GM19463 (cell line): ENCODE measurements around the gene RNF167.
A peak's percentile ranks its signal among the peaks of the same experiment; 100 is the strongest.

Source experiments
- ATAC-seq: cut with Tn5 transposase; IDR thresholded peaks from one replicate; pipeline ENCODE4 v1.9.1; 2021; ENCODE audit warnings: mild to moderate bottlenecking, moderate library complexity; ENCODE audit not compliant: unreplicated experiment

The RNF167 gene

GRCh38 chr17:4972752-4973151 is 32.7 kb downstream of the RNF167 start:
- no peak for ATAC-seq

DNA sequence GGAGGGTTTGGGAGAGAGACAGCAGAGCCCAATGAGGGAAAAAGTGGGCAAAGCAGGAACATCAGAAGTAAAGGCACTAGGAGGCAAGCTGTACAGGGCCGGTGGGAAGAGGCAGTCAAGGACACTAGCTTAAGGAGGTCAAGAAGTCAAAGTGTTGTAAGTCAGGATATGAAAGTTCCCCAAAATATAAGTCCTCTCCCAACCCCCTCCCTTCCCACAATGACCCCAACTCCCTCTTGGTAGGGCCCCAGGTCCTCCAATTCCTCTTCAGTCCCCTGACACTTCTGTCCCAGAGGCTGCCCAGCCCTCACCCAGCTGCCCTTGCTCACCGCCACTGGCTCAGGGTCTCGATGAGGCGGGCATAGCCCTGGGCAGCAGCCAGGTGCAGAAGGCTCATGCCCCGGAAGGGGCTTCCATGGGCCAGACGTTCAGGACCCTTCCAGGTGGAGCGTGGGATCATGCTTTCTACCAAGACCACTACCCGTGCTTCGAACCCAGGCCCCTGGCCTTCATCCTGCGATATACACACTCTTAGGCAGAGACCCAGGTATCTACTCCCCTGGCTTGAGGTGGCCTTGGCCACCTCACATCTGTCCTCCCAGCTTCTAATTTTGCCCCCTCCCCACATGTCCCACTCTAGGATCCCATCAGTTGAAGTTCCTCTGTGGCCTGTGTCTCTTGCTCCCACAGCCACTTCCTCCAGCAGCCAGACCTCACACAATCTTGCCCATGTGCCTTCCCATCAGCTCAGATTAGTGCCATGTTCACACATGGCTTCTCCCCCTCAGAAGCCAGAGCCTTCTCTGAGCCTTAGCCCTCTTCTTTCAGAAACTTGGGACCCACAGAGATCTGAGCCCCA is 33.4 kb downstream of the RNF167 start:
- no peak for ATAC-seq

DNA sequence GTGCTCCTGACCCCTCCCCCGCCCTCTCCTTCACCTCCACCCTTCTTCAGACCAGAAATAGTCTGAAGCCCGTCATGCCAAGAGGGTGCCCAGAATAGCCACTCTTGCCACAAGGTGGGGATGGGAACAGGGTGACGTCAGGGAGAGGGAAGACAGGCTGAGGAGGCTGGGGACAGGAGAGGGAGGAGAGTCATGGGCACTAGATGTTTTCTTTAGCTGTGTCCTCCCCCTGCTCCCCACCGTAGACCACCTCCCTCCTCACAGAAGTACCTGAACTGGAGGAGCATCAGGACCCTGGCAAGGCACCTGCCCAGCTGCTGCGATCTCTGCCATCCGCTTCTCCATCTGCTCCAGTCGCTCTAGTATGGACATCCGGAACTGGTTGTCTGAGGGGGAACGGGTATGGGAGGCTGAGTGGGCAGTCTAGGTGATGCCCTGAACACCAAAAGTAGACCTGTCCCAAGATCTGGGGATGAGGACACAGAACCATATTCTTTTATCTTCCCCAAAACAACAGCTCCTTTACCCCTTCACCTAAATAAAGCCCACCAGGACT is 34.1 kb downstream of the RNF167 start:
- ATAC-seq, result no peak

- no peak for ATAC-seq
Measured at GRCh38 chr17:4978726-4979125, 38.7 kb downstream of the RNF167 start.

- no peak for ATAC-seq
Measured at GRCh38 chr17:4980644-4981216, 40.7 kb downstream of the RNF167 start.

DNA sequence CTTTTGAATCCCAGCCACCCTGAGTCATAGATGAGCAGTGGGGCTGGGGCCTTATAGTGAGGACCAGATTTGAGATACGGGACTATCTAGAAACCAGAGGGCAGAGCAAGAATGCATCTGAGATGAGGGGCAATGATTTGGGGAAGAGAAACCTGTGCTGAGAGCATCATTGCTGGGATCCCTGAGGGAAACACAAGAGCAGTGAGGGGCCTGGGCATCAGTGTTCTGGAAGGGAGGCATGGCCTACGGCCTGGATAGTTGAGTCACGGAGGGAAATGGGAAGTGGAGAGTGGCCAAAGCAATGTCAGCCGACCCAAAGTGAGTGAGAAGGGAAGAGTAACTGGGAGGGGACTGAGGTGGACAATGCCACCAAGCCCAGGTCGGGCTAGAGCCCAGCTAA is 42.2 kb downstream of the RNF167 start:
- no peak for ATAC-seq

DNA sequence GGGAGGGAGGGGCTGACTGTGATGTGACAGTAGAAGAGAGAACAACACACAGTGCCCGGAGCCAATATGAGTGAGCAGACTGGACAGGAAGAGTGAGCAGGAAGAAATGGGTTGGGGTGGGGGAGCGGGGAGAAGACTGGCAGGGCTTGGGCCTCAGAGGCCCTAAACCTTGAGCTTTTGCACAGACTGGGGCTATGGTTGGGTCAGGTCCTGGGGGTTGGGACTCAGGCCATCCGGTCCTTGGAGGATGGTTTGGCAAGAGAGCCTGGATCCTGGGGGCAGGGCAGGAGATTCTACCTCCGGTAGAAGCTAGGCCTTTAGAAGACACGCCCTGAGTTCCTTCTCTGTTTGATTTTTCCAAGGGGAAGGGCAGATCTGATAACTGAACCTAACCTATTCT is 46.3 kb downstream of the RNF167 start:
- no peak for ATAC-seq

GRCh38 chr17:4986951-4987766 is 47.1 kb downstream of the RNF167 start, which contains the start of gene CAMTA2:
Gene CAMTA2 (minus strand): TSS chr17:4987675. CDS start chr17:4986222, 1,453 bp downstream.
- peak; percentile 72 for ATAC-seq

DNA sequence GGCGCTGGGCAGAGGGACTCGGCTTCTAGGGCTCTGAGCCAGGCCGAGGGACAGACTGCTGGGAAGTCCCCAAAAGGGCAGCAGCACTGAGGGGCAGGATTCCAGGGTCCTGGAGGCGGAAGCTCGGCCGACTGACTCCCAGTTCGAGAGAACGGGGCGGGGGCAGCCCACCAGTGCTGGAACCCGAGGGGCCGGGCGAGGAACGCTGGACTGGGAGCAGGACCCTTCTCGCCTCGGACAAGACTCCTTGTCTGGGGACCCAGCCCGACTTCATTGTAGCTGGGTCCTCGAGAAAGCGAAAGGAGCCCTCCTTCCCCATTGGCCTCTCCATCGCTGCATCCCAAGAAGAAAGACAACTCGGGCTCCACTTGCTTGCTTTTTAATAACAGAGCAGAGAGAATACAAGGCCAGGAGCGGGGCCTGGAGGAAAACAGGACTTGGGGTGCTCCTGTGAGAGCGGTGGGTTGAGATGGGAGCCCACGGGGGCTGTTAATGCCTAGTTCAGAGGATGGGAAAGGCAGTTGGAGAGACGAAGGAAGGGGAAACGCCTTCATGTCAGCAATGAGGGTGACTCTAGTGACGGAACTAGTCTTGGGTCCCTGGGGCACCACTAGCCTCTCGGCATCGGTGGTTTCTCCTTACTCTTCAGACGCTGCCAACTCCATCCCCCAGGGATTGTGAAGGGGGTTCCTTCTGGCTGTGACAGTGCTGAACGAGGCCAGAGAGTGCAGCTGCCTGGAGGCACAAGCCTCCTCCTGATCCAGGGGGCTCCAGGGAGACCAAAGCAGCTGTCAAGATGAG is 47.9 kb downstream of the RNF167 start:
- no peak for ATAC-seq

DNA sequence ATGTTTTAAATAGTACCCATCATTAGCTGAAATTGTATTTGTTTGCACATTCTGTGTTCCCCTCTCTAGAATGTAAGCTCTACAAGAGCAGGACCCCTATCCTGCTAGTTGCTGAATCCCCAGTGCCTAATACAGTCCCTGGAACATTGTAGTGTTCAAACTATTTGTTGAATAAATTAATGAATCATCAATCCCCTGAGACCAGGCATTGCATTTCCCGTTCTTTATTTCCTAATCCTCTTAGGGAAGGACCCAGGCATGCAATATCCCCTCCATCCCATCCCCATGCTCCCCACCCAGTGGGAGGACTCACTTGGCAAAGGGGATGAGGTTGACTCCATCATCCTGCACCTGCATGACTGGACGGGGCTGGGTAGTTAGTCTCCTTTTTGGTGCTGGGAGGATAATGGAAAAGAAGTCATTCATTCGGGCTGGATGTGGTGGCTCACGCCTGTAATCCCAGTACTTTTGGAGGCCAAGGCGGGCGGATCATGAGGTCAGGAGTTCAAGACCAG is 54.1 kb downstream of the RNF167 start:
- no peak for ATAC-seq
